H1 (cell line): ENCODE data around the gene CNTN6. TPM values are rescaled to one million over a fixed set of nuclear protein-coding genes. Genes with fewer than 3 reads are reported as not detected.

ENCODE experiments used
- CTCF ChIA-PET: fragments of 300-600 bp; sonication (Branson Sonifier 250); formaldehyde crosslinking; loops from one replicate; lab custom pipeline; 2021; ENCODE audit not compliant: partially characterized antibody; lab: Charles Lee
- POLR2A ChIA-PET: fragments of 300-600 bp; sonication (Branson Sonifier 250); formaldehyde crosslinking; loops from one replicate; lab custom pipeline; 2021; ENCODE audit warnings: inconsistent platforms; ENCODE audit not compliant: partially characterized antibody; lab: Charles Lee
- DNase-seq, 2 experiments: peaks; one replicate each; pipeline versions ENCODE4 v3.0.0 to v3.0.0-alpha.2; 2010 to 2022; ENCODE audit warnings: low spot score in 2 of 2, low read depth in 1 of 2, mixed read lengths in 1 of 2
- FAIRE-seq: peaks from 2 replicates; lab custom pipeline; 2011; peaks lifted over from hg19 to GRCh38; lab: Jason Lieb, UNC
- H2AFZ ChIP-seq: 2 replicates; pipeline ENCODE4 v1.8.1; 2012; ENCODE audit warnings: low read length, inconsistent platforms
- H2AK5ac ChIP-seq: 2 replicates; pipeline ENCODE4 v1.6.1; 2013; ENCODE audit warnings: low read depth, low read length
- H2BK120ac ChIP-seq: replicated peaks from 2 replicates; pipeline ENCODE3; 2013; ENCODE audit warnings: low read depth, low read length, inconsistent platforms
- H2BK12ac ChIP-seq: 2 replicates; pipeline ENCODE4 v1.6.1; 2013; ENCODE audit warnings: low read depth, low read length
- H2BK15ac ChIP-seq: 2 replicates; pipeline ENCODE4 v1.6.1; 2013; ENCODE audit warnings: low read length
- H2BK20ac ChIP-seq: 2 replicates; pipeline ENCODE4 v1.6.1; 2013; ENCODE audit warnings: low read length
- H2BK5ac ChIP-seq: 2 replicates; pipeline ENCODE4 v1.6.1; 2013; ENCODE audit warnings: low read depth, low read length
- H3K14ac ChIP-seq: 2 replicates; pipeline ENCODE4 v1.6.1; 2013; ENCODE audit warnings: inconsistent platforms; ENCODE audit not compliant: insufficient read length
- H3K18ac ChIP-seq: 2 replicates; pipeline ENCODE4 v1.6.1; 2013; ENCODE audit warnings: low read length; ENCODE audit errors: extremely low read depth
- H3K23ac ChIP-seq: 2 replicates; pipeline ENCODE4 v1.6.1; 2013; ENCODE audit warnings: inconsistent platforms; ENCODE audit not compliant: insufficient read length
- H3K23me2 ChIP-seq: 2 replicates; pipeline ENCODE4 v1.6.1; 2013; ENCODE audit warnings: low read depth, low read length
- H3K27ac ChIP-seq: 2 replicates; pipeline ENCODE4 v1.6.1; 2011; ENCODE audit warnings: low read depth, low read length, inconsistent platforms
- H3K27me3 ChIP-seq, 4 experiments: replicated peaks in 1 of 4; 1 replicate in 1 of 4; 2 replicates in 3 of 4; pipeline versions ENCODE4 v1.6.1 to v1.8.1; 2011 to 2013; ENCODE audit warnings: low read length in 3 of 4, mild to moderate bottlenecking in 3 of 4, inconsistent platforms in 2 of 4, mixed read lengths in 2 of 4, moderate library complexity in 1 of 4; ENCODE audit not compliant: control insufficient read depth in 3 of 4, insufficient read depth in 3 of 4; ENCODE audit errors: extremely low read depth in 1 of 4
- H3K36me3 ChIP-seq, 4 experiments: 2 replicates each; pipeline versions ENCODE4 v1.6.1 to v1.8.1; 2011 to 2013; ENCODE audit warnings: mild to moderate bottlenecking in 4 of 4, low read length in 3 of 4, moderate library complexity in 2 of 4, control low read depth in 1 of 4, inconsistent platforms in 1 of 4; ENCODE audit not compliant: insufficient read depth in 4 of 4, control insufficient read depth in 2 of 4
- H3K4ac ChIP-seq: replicated peaks from 2 replicates; pipeline ENCODE3; 2013; ENCODE audit warnings: low read length, low read depth, mixed read lengths, inconsistent platforms; ENCODE audit not compliant: insufficient read length
- H3K4me1 ChIP-seq, 4 experiments: replicated peaks in 1 of 4; 1 replicate in 1 of 4; 2 replicates in 3 of 4; pipeline versions ENCODE4 v1.6.1 to v1.8.1; 2011 to 2013; ENCODE audit warnings: low read length in 3 of 4, inconsistent platforms in 2 of 4, mixed read lengths in 1 of 4; ENCODE audit not compliant: insufficient read depth in 4 of 4, control insufficient read depth in 3 of 4
- H3K4me2 ChIP-seq, 2 experiments: 2 replicates each; pipeline versions ENCODE4 v1.6.1 to v1.8.1; 2011 to 2013; ENCODE audit warnings: low read depth in 2 of 2, low read length in 2 of 2, control low read depth in 1 of 2, inconsistent platforms in 1 of 2, mild to moderate bottlenecking in 1 of 2; ENCODE audit not compliant: insufficient read depth in 1 of 2
- H3K4me3 ChIP-seq, 4 experiments: fragments of 200-600, 300-600 bp in 1 of 4; sonication (generic), shearing (Covaris generic), sonication (Bioruptor Twin) in 1 of 4; 2 replicates each; pipeline versions ENCODE4 v1.5.1 to v1.8.1; 2011 to 2016; ENCODE audit warnings: low read length in 4 of 4, low read depth in 3 of 4, control low read depth in 2 of 4, inconsistent platforms in 2 of 4, mild to moderate bottlenecking in 2 of 4, mixed read lengths in 1 of 4, moderate library complexity in 1 of 4; ENCODE audit not compliant: insufficient read depth in 2 of 4; ENCODE audit errors: extremely low read depth in 1 of 4
- H3K56ac ChIP-seq: replicated peaks from 2 replicates; pipeline ENCODE3; 2013; ENCODE audit warnings: low read depth, mild to moderate bottlenecking, mixed read lengths, low read length, inconsistent platforms; ENCODE audit not compliant: insufficient read length
- H3K79me1 ChIP-seq: 2 replicates; pipeline ENCODE4 v1.6.1; 2013; ENCODE audit warnings: low read depth, low read length, control low read depth
- H3K79me2 ChIP-seq, 2 experiments: 2 replicates each; pipeline versions ENCODE4 v1.6.1 to v1.8.1; 2012 to 2013; ENCODE audit warnings: low read length in 2 of 2, mild to moderate bottlenecking in 2 of 2, inconsistent platforms in 1 of 2; ENCODE audit not compliant: insufficient read depth in 2 of 2, control insufficient read depth in 1 of 2
- H3K9ac ChIP-seq, 4 experiments: replicated peaks in 1 of 4; 1 replicate in 1 of 4; 2 replicates in 3 of 4; pipeline versions ENCODE4 v1.6.1 to v1.8.1; 2011 to 2013; ENCODE audit warnings: low read depth in 3 of 4, low read length in 3 of 4, control low read depth in 2 of 4, mild to moderate bottlenecking in 2 of 4, moderate library complexity in 2 of 4, inconsistent platforms in 1 of 4; ENCODE audit errors: extremely low read depth in 1 of 4
- H3K9me3 ChIP-seq, 2 experiments: 2 replicates each; pipeline versions ENCODE4 v1.6.1 to v1.8.1; 2012 to 2013; ENCODE audit warnings: mild to moderate bottlenecking in 2 of 2, moderate library complexity in 2 of 2, control low read depth in 1 of 2, inconsistent platforms in 1 of 2, low read depth in 1 of 2, low read length in 1 of 2, mixed read lengths in 1 of 2; ENCODE audit not compliant: insufficient read depth in 2 of 2
- H4K20me1 ChIP-seq, 2 experiments: replicated peaks in 1 of 2; 2 replicates each; pipeline versions ENCODE3 to v1.8.1; 2011 to 2013; ENCODE audit warnings: inconsistent platforms in 2 of 2, low read length in 2 of 2, mild to moderate bottlenecking in 1 of 2; ENCODE audit not compliant: insufficient read depth in 2 of 2, control insufficient read depth in 1 of 2
- H4K5ac ChIP-seq: 2 replicates; pipeline ENCODE4 v1.6.1; 2013; ENCODE audit warnings: low read length, low read depth, mixed read lengths, inconsistent platforms; ENCODE audit not compliant: insufficient read length
- H4K8ac ChIP-seq: 2 replicates; pipeline ENCODE4 v1.8.0; 2013; ENCODE audit warnings: mild to moderate bottlenecking, moderate library complexity, low read length, inconsistent platforms; ENCODE audit not compliant: insufficient read depth; ENCODE audit errors: extremely low read depth
- H4K91ac ChIP-seq: replicated peaks from 2 replicates; pipeline ENCODE3; 2013; ENCODE audit warnings: low read length, mixed read lengths, inconsistent platforms; ENCODE audit not compliant: insufficient read length
- CEBPB ChIP-seq: IDR thresholded peaks from 2 replicates; pipeline ENCODE4 v1.6.1; 2012; ENCODE audit warnings: low read depth, low read length
- CTBP2 ChIP-seq: IDR thresholded peaks from 2 replicates; pipeline ENCODE4 v1.7.0; 2011; ENCODE audit warnings: borderline replicate concordance, mild to moderate bottlenecking, moderate library complexity, mixed read lengths, low read length; ENCODE audit not compliant: insufficient read depth, insufficient read length
- KDM1A ChIP-seq: fragments of 200-600, 300-600 bp; sonication (generic); IDR thresholded peaks from 2 replicates; pipeline ENCODE4 v1.7.1; 2016; ENCODE audit warnings: mild to moderate bottlenecking, low read length, borderline replicate concordance
- SRF ChIP-seq: IDR thresholded peaks from 2 replicates; pipeline ENCODE4 v1.6.1; 2011; ENCODE audit warnings: mild to moderate bottlenecking, low read depth, low read length, moderate library complexity
- SUZ12 ChIP-seq: fragments of 200-600 bp; sonication (generic); IDR thresholded peaks from 2 replicates; pipeline ENCODE4 v1.6.1; 2012; ENCODE audit warnings: mild to moderate bottlenecking, inconsistent platforms, low read length, moderate library complexity, mixed read lengths
- ZNF274 ChIP-seq: IDR thresholded peaks from 2 replicates; pipeline ENCODE4 v1.7.0; 2012; ENCODE audit warnings: low read length, borderline replicate concordance; ENCODE audit errors: extremely low read depth
- WGBS, 2 experiments: shearing (Covaris generic) in 1 of 2; methylation state at CpG; one replicate each; pipeline versions ENCODE4 v1.1.6 to v1.1.7; 2013 to 2015; ENCODE audit warnings: low lambda C conversion rate in 2 of 2, mixed read lengths in 2 of 2, inconsistent platforms in 1 of 2, low coverage in 1 of 2, missing lambda C conversion rate in 1 of 2; ENCODE audit not compliant: insufficient replicate concordance in 2 of 2, insufficient coverage in 1 of 2, insufficient read length in 1 of 2; ENCODE audit errors: extremely low coverage in 1 of 2, missing lambda C conversion rate in 1 of 2; 5-methylcytosine and 5-hydroxymethylcytosine counted together
- polyA plus RNA-seq, 7 experiments: library from polyadenylated mRNA; depleted of rRNA in 3 of 7; stranded (reverse) in 5 of 7; unstranded in 2 of 7; fragments of >200 nt in 5 of 7; fragments of 200-250 nt in 2 of 7; gene quantifications; 1 replicate in 5 of 7; 2 replicates in 1 of 7; 4 replicates in 1 of 7; pipeline versions ENCODE4 v1.2.1 to v1.2.3, GENCODE V29; 2011 to 2013; ENCODE audit warnings: missing spikeins in 2 of 7, mixed read lengths in 2 of 7
- total RNA-seq: library from RNA; stranded (reverse); fragmentation: NEBNext Ultra II Directional; extraction: Animal tissue kit (Norgen Biotek cat#: 25700); gene quantifications from 2 replicates; pipeline ENCODE4 v1.2.1, GENCODE V29; 2021
- TF ChIP-seq, protein P1 (sequence below): IDR thresholded peaks from 2 replicates; pipeline ENCODE4 v1.6.1; 2012; ENCODE audit warnings: low read length, inconsistent platforms

Gene CNTN6
- total and polyA plus RNA-seq, 2 of the 8 experiments (the other 6 are each of a cell fraction or from before 2014, with no cell fraction given) = not detected

- no peak overlapping the region for H4K8ac ChIP-seq
- no peaks in the 10 kb centered on the region for H3K36me3 ChIP-seq
- ChIA-PET POLR2A (no interaction called here), CTCF (no interaction called here)
- no peaks in the 10 kb centered on the region for H4K20me1 ChIP-seq
- H2BK15ac ChIP-seq = no peak overlapping the region
- H3K79me1 ChIP-seq = no peaks in the 10 kb centered on the region
- H3K23me2 ChIP-seq = no peaks in the 10 kb centered on the region
- H3K4ac ChIP-seq = no peak overlapping the region
- H3K23ac ChIP-seq = no peak overlapping the region
- no peak overlapping the region for H3K9ac ChIP-seq
- H3K4me3 ChIP-seq = no peak overlapping the region
- no peaks in the 10 kb centered on the region for H3K9me3 ChIP-seq
- H3K18ac ChIP-seq = no peak overlapping the region
- WGBS, 2 experiments = 79% methylated on average over 5 of the region's 5 CpGs; no CpG with 5 or more reads in 1 of the 2 experiments
- no peaks in the 10 kb centered on the region for H3K79me2 ChIP-seq
- no peaks in the 10 kb centered on the region for H3K4me1 ChIP-seq
- no peak overlapping the region for H4K91ac ChIP-seq
- no peak overlapping the region for H3K14ac ChIP-seq
- H3K27me3 ChIP-seq = no peaks in the 10 kb centered on the region
- TF ChIP-seq SRF (no peak), CTBP2 (no peak), SUZ12 (no peak), ZNF274 (no peak), KDM1A (no peak), CEBPB (no peak)
- TF ChIP-seq, protein P1, sequence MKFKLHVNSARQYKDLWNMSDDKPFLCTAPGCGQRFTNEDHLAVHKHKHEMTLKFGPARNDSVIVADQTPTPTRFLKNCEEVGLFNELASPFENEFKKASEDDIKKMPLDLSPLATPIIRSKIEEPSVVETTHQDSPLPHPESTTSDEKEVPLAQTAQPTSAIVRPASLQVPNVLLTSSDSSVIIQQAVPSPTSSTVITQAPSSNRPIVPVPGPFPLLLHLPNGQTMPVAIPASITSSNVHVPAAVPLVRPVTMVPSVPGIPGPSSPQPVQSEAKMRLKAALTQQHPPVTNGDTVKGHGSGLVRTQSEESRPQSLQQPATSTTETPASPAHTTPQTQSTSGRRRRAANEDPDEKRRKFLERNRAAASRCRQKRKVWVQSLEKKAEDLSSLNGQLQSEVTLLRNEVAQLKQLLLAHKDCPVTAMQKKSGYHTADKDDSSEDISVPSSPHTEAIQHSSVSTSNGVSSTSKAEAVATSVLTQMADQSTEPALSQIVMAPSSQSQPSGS = no peak
- H2AFZ ChIP-seq = no peak overlapping the region
- no peak overlapping the region for H2BK20ac ChIP-seq
- H2BK12ac ChIP-seq = no peak overlapping the region
- no peak overlapping the region for H3K4me2 ChIP-seq
- DNase-seq (no peak), FAIRE-seq (no peak)
- H3K27ac ChIP-seq = no peak overlapping the region
- H2BK120ac ChIP-seq = no peak overlapping the region
- no peak overlapping the region for H2AK5ac ChIP-seq
- H3K56ac ChIP-seq = no peak overlapping the region
- no peak overlapping the region for H2BK5ac ChIP-seq
- H4K5ac ChIP-seq = no peak overlapping the region
Observed at GRCh38 chr3:1381647-1382036, 288.8 kb downstream of the CNTN6 start.
